ENCODE measurements around the gene NRARP. TPM values are rescaled to one million over a fixed set of nuclear protein-coding genes. Genes with fewer than 3 reads are reported as not detected.
"Not testable (repeated sequence)": the region's sequence is repeated elsewhere in the genome, so short reads cannot be mapped to it uniquely, and the experiment has no call there.

The NRARP gene
- polyA plus RNA-seq, 1 donor = 3.9 TPM

GRCh38 chr9:137276473-137277328 lies 25.4 kb downstream of the NRARP start:
- peak; percentile 87 for DNase-seq

- no peak for DNase-seq
These were observed 26.2 kb downstream of the NRARP start for GRCh38 chr9:137275588-137276472.

- no peak for DNase-seq
These were observed 26.9 kb downstream of the NRARP start for GRCh38 chr9:137275203-137275587.

- DNase-seq = no peak
These were observed 28.3 kb downstream of the NRARP start for GRCh38 chr9:137273611-137274320.

GRCh38 chr9:137273095-137273490 lies 29.0 kb downstream of the NRARP start:
- no peak for DNase-seq

- DNase-seq = no peak
These were observed 29.6 kb downstream of the NRARP start for GRCh38 chr9:137272241-137273094.

GRCh38 chr9:137271696-137272076 lies 30.4 kb downstream of the NRARP start:
- DNase-seq = no peak

- DNase-seq = no peak
These were observed 31.0 kb downstream of the NRARP start for GRCh38 chr9:137270929-137271695.

GRCh38 chr9:137269231-137269772 lies 32.8 kb downstream of the NRARP start:
- DNase-seq = no peak

GRCh38 chr9:137268538-137269201 lies 33.4 kb downstream of the NRARP start:
- DNase-seq = no peak

GRCh38 chr9:137267933-137268355 lies 34.1 kb downstream of the NRARP start:
- no peak for DNase-seq

- DNase-seq = no peak
These were observed 35.3 kb downstream of the NRARP start for GRCh38 chr9:137266585-137267453.

- DNase-seq = no peak
These were observed 35.9 kb downstream of the NRARP start for GRCh38 chr9:137266162-137266527.

GRCh38 chr9:137265496-137266161 lies 36.4 kb downstream of the NRARP start:
- DNase-seq = no peak

- no peak for DNase-seq
These were observed 38.0 kb downstream of the NRARP start for GRCh38 chr9:137264067-137264466.

- DNase-seq = no peak
These were observed 38.6 kb downstream of the NRARP start for GRCh38 chr9:137263506-137263905.

- no peak for DNase-seq
These were observed 39.2 kb downstream of the NRARP start for GRCh38 chr9:137262909-137263285.

- not testable (repeated sequence) for DNase-seq
These were observed 39.7 kb downstream of the NRARP start for GRCh38 chr9:137262173-137262908.

Measured in hindlimb muscle (tissue), 1 donor.